ENCODE measurements around the gene MRPL52.
"Not testable (repeated sequence)": the region's sequence is repeated elsewhere in the genome, so short reads cannot be mapped to it uniquely, and the experiment has no call there.

Gene MRPL52

DNA sequence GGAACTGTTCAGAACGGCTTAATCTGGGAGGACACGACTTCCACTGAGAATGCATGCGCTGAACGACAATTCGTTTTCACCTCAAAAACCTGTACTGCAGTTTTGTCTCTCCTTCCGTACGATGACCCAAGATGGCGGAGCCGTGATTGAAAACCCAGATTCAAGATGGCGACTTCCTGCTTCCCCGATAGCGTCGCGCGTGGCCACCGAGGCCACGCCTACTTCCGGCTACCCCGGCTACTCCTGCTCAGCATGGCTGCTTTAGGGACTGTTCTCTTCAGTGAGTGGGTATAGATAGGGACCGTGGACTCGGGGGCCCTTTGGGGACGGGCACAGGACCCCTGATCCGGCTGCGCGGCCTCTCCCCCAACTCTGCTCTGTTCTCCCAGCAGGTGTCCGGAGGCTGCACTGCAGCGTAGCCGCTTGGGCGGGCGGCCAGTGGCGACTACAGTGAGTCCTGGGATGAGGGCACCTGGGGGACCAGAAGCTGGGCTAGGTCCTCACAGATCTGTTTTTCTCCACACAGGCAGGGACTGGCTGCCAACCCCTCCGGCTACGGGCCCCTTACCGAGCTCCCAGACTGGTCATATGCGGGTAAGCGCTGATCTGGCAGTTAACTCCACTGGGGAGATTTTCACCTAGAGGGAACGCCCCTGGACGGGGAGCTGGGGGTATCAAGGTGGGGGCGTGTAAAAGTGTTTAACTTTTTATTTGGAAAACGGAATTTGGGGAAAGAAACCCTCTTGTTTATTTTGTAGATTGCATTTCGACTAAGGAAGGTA, at the start of gene MRPL52:
Gene MRPL52 (plus strand): TSS at position 227 of the 782 bp plus-strand sequence. CDS start 26 bp downstream, at position 253.
- DNase-seq, result no peak

DNA sequence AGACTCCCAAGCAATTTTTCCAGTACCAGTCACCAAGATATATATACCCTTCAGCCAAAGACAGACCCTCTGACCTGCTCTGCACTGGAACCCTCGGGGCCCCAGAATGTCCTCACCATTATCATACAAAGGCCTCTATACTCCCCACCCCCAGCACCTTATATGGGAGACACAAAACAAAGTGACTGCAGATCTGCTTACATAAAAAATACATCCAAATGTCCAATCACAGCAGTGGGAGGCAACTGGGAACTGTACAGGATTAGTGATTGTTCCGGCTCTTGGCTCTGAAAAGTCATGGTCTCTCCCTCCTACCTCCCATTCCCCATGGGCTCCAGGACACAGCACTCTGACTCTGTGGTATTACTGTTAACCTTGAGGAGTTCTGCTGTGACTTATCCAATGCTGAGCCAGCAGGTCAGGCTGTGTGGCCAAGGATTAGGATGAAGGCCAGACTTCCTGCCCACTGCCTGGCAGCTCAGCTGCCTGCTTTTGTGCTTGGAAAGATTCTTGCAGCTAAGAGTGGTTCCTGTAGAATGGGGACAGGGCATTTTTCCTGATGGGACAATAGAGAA, 49.5 kb upstream of the MRPL52 start:
- no peak for DNase-seq

DNA sequence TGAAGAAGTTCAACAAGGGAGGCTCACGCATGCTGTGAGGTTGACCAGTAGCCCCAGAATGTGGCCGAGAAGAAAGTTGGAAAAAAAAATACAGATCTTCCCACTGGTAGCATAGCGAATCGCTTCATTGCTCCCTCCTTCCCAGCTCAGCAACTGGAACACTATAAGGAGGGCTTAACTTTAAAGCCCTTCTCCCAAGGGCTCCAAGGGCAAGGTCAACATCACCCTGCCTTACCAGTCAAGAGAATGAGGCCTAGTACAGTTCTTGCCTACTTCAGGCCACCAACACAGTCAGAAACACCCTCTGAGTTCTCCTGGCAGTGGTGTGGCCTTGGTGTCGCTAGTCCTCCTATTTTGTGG, 48.8 kb upstream of the MRPL52 start:
- no peak for DNase-seq

DNA sequence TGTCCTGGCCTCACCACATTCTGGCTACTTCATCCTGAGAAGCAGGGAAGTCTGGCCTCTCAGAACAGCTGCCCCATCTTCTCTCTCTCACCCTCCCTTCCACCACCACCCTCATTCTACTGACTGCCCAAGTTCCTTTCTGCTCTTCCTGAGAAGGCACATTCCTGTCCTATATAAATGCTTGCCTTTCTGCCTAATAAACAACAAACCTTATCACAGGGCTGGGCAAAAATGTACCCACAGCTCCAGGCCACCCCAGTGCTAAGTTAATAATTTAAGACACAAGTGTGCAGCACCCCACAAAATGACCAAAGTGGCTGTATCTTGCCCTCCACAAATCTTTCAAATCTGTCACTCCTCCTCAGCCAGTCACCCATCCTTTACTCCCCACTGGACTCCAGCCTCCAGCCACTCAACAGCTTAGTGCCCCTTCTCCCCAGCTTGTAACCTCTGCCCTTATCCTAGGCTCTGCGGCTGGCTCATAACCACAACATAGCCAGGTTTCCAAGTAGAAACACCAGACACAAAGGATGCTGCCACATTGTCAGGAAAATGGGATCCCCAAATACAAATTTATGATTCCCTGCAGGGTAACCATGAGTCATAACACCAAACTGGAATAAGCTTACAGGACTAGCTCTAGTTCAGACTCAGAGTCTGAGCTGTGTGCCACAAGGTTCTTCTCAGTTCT, 48.2 kb upstream of the MRPL52 start:
- no peak for DNase-seq

DNA sequence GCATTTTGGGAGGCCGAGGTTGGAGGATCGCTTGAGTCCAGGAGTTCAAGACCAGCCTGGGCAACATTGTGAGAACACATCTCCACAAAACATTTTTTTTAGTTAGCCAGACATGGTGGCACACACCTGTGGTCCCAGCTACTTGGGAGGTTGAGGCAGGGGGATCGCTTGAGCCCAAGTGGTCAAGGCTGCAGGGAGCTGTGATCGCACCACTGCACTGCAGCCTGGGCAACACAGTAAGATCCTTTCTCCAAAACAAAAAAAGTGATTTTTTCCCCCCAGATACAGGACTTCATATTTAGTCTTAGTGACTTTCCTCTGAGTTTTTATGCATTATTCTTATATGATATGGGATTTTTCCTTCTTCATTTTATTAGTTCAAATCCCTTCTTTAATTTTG, 43.0 kb upstream of the MRPL52 start:
- no peak for DNase-seq

DNA sequence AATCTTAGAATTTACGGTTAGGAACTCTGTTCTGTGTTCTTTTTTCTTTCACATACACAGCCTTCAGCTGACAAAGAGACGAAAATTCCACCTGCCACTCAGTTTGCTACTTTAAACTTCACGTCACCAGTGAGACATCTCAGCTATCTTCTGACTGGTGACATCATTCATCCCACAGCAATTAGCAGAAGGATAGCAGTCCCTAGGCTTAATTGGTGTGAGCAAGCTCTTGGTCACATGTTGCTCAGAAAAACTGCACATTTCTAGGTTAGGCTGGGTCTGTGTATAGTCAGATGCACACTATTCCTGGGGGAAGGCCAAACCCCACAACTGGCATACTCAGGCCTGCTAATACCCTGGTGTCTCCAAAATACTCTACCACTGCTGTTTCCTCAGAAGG, 38.4 kb upstream of the MRPL52 start:
- DNase-seq, result no peak

DNA sequence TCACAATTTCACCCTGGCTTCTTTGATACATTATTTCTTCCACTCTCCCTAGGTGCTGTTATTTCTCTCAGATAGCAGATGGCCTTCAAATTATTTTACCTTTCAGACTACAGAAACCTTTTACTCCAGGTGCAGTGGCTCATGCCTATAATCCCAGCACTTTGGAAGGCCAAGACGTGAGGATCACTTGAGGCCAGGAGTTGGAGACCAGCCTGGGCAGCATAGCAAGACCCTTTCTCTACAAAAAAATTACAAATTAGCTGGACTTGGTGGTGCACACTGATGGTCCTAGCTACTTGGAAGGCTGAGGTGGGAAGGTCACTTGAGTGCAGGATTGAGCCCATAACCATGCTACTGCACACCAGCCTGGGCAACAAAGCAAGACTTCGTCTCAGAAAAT, 37.5 kb upstream of the MRPL52 start:
- no peak for DNase-seq

DNA sequence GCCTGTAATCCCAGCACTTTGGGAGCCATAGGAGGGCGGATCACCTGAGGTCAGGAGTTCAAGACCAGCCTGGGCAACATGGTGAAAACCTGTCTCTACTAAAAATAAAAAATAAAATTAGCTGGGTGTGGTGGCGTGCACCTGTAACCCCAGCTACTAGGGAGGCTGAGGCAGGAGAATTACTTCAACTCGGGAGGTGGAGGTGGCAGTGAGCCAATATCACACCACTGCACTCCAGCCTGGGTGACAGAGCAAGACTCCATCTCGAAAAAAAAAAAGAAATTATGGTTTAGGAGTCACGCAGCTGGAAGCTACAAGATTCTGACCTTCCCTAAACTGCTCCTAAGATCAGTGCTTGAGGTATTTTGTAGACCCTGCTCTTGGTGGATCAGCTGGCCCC, 36.1 kb upstream of the MRPL52 start:
- not testable (repeated sequence) for DNase-seq

DNA sequence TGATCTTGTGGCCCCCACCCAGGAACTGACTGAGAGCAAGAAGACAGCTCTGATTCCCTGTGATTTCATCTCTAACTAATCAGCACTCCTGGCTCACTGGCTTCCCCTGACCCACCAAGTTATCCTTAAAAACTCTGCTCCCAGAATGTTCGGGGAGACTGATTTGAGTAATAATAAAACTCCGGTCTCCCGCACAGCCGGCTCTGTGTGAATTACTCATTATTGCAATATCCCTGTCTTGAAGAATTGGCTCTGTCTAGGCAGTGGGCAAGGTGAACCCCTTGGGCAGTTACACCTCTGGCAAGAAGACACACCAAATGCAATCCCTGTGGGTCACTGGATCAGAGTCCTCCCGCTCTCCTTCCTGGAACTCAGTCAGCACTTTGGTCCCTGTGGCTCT, 35.7 kb upstream of the MRPL52 start:
- no peak for DNase-seq

DNA sequence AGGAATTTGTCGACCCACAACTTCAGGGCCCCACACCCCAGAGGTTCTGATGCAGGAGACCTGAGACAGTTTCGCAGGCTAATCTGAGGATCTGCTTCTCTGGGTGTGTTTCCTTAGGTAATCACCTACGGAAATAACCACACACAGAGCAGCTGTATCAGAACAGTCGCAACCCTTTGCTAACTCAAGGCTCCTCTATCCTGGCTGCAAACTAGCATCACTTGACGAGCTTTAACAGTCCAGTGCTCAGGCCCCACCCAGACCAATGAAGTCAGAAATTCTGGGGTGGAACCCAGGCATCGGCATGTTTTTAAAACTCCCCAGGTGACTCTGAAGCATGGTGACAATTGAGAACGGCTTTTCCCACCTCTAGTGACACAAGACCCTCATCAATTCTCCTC, 35.1 kb upstream of the MRPL52 start:
- no peak for DNase-seq

DNA sequence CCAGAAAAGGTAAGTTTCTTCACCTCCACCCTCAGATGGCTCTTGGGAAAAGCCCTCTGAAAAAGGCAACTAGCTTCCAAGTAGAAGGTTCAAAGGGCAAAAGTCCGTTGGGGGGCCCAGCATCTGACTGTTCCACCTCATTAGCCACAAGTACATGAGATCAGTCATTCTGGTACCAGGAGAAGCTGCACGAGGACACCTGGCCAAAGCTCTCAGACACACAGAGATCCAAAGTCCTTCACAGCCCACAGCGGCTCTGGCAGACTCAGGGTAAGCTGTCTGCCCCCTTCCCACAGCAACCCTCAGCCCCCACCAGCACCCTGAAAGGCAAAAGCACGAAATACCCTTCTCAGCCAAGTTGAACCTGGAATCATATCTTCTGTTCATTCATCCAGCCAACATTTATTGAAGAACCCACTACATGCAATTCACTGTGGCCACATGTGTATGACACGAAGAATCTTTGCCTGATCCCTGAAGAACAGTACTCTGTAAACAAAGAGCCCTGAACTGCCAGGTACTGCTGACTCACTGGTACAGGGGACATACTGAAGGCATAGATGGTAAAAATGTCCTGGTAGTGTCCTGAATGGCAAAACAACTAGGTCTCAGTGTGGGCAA, 33.5 kb upstream of the MRPL52 start:
- DNase-seq, result no peak

DNA sequence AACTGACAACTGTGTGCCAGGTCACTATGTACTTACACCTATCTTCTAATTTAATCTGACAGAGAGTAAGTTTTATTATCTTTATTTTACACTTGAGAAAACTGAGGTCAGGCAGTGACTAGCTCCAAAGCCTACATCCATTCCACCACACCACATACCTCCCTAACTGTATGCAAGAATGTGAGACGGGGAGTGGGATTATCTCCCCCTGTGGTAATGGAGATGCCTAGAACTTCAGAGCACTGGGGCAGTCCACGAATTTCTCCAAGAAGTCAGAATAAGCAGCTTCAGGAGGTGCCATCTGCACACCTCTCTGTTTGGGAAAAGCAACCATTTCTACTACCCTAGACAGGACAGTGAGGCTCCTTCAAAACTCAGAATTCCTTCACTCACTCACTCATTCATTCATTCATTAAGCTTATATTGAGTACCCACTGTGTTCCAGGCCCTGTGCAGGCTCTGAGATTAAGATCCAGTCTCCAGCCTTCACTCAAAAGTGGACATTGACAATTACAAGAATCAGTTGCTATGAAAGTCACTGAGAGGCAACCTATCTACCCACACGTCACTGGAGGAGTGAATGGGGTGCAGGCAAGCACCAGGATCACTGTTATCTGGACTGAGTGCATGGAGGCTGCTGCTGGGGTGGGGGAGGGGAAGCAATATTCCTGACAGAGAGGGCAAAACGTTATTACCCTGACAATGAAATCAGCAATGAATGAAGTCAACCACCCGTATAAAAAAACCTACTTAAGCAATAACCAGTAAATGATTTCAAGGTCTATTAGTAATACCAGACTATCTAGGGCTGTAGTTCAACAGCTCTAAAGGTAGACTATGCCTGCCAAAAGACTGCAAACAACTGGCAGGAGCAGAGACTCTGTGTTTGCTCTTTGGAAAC, 32.4 kb upstream of the MRPL52 start:
- DNase-seq, result no peak

DNA sequence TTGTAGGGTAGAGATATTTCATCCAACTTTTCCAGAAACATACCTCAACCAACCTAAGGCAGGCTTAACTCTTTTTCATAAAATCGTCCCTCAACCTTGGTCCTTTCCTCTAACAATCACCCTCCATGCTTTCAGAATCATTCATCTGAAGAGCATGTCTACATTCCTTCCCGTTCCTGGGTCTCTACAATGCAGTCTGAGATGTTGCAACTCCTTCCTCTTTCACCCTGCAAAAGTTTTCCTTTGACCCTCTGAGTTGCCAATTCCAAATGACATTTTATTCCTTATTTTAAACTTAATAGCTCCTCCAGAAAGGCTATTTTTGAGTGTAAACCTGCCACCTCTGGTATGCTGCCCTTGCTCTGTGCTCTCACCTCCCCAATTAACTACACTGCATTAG, 31.2 kb upstream of the MRPL52 start:
- no peak for DNase-seq

DNA sequence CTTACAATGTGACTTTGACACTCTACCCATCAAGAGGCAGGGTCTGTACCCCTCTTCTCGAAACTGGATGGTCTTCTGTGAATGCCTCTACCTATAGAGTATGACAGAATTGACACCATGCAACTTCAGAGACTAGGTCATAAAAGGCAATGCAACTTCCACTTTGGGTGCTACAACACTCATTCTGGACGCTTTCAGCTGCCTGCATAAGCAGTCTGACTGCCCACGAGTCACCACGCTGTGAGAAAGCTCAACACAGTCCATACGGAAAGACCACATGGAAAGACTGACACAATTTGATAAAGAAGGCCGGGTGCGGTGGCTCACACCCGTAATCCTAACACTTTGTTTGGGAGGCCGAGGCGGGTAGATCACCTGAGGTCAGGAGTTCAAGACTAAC, 29.3 kb upstream of the MRPL52 start:
- no peak for DNase-seq

DNA sequence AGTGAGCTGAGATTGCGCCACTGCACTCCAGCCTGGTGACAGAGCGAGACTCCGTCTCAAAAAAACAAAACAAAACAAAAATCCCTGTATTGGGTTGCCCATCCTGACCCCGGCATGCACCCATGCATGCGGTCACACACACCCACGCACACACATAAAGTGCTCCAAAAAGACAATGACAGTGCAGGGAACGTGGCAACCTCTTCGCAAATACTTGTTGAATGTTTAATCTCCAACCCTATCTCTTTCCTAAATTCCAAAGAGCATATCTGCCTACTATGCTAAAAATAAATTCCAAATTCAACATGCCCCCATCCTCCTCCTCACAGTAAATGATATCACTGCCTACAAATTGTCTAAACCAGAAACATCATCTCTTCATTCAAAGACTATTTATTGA, 28.0 kb upstream of the MRPL52 start:
- DNase-seq, result no peak

DNA sequence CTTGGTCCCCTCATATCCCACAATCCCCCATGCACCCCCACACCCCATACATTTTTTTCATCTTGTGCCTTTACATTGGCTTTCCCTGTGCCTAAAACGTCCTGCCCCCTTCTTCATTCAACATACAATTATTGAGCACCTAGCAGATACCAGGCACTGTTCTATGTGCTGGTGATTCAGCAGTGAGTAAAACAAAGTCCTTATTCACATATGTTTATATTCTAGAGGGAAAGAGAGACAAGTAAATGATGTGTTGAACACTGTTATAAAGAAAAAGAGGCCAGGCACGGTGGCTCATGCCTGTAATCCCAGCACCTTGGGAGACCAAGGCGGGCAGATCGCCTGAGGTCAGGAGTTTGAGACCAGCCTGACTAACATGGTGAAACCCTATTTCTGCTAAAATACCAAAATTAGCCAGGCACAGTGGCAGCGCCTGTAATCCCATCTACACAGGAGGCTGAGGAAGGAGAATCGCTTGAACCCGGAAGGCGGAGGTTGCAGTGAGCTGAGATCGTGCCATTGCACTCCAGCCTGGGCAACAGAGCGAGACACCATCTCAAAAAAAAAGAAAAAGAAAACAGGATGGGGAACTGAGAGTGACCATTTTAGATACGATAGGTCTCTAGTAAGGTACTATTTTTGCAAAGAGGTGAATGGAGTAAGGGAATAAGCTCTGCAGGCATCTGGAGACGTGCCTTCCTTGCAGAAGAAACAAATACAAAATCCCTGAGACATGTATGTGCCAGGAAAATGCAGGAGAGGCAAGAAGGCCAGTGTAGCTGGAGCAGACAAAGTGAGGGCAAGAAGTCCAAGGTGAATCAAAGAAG, 26.6 kb upstream of the MRPL52 start:
- DNase-seq, result no peak

DNA sequence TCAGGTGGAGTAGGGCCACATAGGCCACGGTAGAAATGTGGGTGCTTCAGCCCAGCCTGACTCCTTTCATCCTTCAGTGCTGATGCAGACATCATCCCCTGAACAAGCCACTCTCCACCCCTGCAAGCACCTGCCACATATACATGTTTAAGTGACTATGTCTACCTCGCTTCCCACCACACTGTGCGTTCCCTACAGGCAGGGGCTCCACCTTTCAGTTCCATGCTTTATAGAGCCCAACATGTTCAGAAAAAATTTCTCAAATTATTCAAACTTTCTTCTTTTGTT, 26.1 kb upstream of the MRPL52 start:
- DNase-seq, result no peak

DNA sequence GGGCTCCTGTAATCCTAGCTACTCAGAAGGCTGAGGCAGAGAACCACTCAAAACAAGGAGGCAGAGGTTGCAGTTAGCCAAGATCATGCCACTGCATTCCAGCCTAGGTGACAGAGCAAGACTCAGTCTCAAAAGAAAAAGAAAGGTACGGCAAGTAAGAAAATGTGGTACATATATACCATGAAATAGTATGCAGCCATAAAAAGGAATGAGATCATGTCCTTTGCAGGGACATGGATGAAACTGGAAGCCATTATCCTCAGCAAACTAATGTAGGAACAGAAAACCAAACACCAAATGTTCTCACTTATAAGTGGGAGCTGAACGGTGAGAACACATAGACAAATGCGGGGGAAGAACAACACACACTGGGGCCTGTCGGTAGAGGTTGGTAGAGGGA, 24.5 kb upstream of the MRPL52 start:
- not testable (repeated sequence) for DNase-seq

DNA sequence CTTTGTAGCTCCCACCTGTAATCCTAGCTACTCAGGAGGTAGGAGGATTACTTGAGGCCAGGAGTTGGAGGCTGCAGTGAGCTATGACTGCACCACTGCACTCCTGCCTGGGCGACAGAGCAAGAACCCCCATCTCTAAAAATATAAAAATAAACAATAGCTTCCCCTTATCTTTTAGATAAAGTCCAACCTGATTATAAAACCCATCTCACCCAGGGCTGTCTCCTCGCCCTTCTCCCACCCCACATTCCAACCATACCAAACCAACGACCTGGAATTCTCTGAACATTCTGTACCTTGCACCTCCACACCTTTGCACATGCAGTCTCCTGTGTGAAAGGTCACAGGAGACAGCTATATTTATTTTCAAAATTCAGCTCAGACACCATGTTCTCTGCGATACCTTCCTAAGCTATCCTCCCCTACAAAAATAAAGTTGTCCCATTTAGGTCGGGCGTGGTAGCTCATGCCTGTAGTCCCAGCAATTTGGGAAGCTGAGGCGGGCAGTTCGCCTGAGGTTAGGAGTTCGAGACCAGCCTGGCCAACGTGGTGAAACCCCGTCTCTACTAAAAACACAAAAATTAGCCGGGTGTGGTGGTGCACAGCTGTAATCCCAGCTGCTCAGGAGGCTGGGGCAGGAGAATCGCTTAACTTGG, 22.1 kb upstream of the MRPL52 start:
- DNase-seq, result no peak

DNA sequence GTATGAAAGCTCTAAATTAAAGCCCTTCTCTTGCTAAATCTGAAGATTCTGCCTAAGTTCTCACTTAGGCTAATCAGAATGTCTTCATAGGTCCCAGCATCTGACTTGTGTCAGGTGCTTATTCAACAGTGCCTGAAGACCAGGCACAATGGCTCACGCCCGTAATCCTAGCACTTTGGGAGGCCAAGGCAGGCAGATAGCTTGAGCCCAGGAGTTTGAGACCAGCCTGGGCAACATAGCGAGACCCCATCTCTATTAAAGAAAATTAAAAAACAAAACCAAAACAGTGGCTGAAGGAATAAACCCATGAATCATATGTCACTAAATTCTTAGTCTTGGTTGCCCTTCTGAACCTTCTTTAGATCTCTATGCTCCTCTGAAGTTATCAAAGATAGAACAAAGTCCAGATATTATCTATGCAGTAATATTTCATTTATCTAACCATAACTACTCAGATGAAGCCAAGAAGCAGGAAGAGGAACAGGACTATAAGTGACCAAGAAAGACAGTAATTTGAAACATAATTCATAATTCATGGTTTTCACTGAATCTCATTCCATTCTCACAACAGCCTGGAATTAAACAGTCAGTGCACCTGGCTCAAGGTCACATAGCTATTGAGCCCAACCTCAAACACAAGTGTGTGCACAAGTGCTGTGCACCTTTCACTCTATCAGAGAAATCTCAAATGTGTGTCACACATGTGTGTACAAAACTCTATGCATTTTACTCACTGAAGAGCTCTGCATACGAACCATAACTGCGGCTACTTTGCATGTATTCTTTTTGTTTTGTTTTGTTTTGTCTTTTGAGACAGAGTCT, 21.1 kb upstream of the MRPL52 start:
- DNase-seq, result no peak

DNA sequence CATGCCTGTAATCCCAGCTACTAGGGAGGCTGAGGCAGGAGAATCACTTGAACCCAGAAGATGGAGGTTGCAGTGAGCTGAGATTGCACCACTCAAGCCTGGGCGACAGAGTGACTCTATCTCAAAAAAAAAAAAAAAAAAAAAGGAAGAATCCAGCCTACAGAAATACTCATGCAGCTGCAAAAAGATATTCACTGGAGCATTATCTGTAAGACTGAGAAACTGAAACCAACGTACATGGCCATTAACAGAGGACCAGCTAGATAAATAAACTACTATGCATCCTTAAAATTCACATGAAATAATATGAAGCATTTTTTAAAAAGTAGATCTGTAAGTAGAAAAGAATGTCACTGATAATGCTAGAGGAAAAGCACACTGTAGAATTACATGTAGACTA, 18.0 kb upstream of the MRPL52 start:
- DNase-seq, result no peak
